GM12878 (cell line): ENCODE results near the gene HIVEP1. TPM values are rescaled to one million over a fixed set of nuclear protein-coding genes. Genes with fewer than 3 reads are reported as not detected.

Experiments used
- ASH2L ChIP-seq: fragments of 300-600, 200-600 bp; sonication (generic); IDR thresholded peaks from 2 replicates; pipeline ENCODE4 v1.6.1; 2017; ENCODE audit warnings: low read depth, mild to moderate bottlenecking, borderline replicate concordance
- BHLHE40 ChIP-seq, 2 experiments: fragments of 450-650 bp in 1 of 2; IDR thresholded peaks; 2 replicates each; pipeline ENCODE4 v1.6.1; 2011 to 2017; ENCODE audit warnings: low read depth in 2 of 2, borderline replicate concordance in 1 of 2, improper control_type of control experiment in 1 of 2, low read length in 1 of 2, mild to moderate bottlenecking in 1 of 2
- CBFB ChIP-seq: IDR thresholded peaks from 2 replicates; pipeline ENCODE4 v1.6.1; 2016; ENCODE audit warnings: antibody characterized with exemption, low read depth
- CEBPB ChIP-seq, 2 experiments: fragments of 150-350 bp in 1 of 2; IDR thresholded peaks; 2 replicates each; pipeline ENCODE4 v1.6.1; 2012 to 2014; ENCODE audit warnings: low read depth in 2 of 2, low read length in 2 of 2, borderline replicate concordance in 1 of 2, inconsistent platforms in 1 of 2
- CHD2 ChIP-seq: IDR thresholded peaks from 2 replicates; pipeline ENCODE4 v1.6.1; 2011; ENCODE audit warnings: low read depth, low read length, improper control_type of control experiment, borderline replicate concordance
- CREB1 ChIP-seq: IDR thresholded peaks from 2 replicates; pipeline ENCODE4 v1.6.1; 2012; ENCODE audit warnings: low read depth, mild to moderate bottlenecking, inconsistent platforms
- DPF2 ChIP-seq: fragments of 450-650 bp; IDR thresholded peaks from 2 replicates; pipeline ENCODE4 v1.6.1; 2017; ENCODE audit warnings: mild to moderate bottlenecking
- ESRRA ChIP-seq: IDR thresholded peaks from 2 replicates; pipeline ENCODE4 v1.6.1; 2012; ENCODE audit warnings: mild to moderate bottlenecking, low read length, improper control_type of control experiment
- ETV6 ChIP-seq, 2 experiments: fragments of 450-650 bp in 1 of 2; IDR thresholded peaks in 1 of 2; conservative IDR thresholded peaks in 1 of 2; 2 replicates each; pipeline ENCODE4 v1.6.1; 2014; ENCODE audit warnings: antibody characterized with exemption in 1 of 2, borderline replicate concordance in 1 of 2, low read depth in 1 of 2, mild to moderate bottlenecking in 1 of 2, moderate library complexity in 1 of 2
- FOXK2 ChIP-seq: fragments of 450-650 bp; IDR thresholded peaks from 2 replicates; pipeline ENCODE4 v1.6.1; 2017; ENCODE audit warnings: mild to moderate bottlenecking, moderate library complexity
- LARP7 ChIP-seq: fragments of 450-650 bp; IDR thresholded peaks from 2 replicates; pipeline ENCODE4 v1.6.1; 2017; ENCODE audit warnings: mild to moderate bottlenecking
- MTA2 ChIP-seq: fragments of 450-650 bp; IDR thresholded peaks from 2 replicates; pipeline ENCODE4 v1.6.1; 2016; ENCODE audit warnings: low read depth, mild to moderate bottlenecking, moderate library complexity
- MYC ChIP-seq: IDR thresholded peaks from 2 replicates; pipeline ENCODE4 v1.6.1; 2011; ENCODE audit warnings: mild to moderate bottlenecking, low read length, moderate library complexity, inconsistent platforms; ENCODE audit not compliant: insufficient read depth, insufficient replicate concordance, insufficient read length, severe bottlenecking
- NFXL1 ChIP-seq: fragments of 450-650 bp; IDR thresholded peaks from 2 replicates; pipeline ENCODE4 v1.6.1; 2017; ENCODE audit warnings: antibody characterized with exemption, mild to moderate bottlenecking, borderline replicate concordance
- NR2C1 ChIP-seq: fragments of 450-650 bp; IDR thresholded peaks from 2 replicates; pipeline ENCODE4 v1.6.1; 2017; ENCODE audit warnings: antibody characterized with exemption, mild to moderate bottlenecking, moderate library complexity
- PAX5 ChIP-seq: IDR thresholded peaks from 2 replicates; pipeline ENCODE4 v1.6.1; 2011; ENCODE audit warnings: low read depth, low read length, borderline replicate concordance
- RCOR1 ChIP-seq: conservative IDR thresholded peaks from 2 replicates; pipeline ENCODE4 v1.6.1; 2012; ENCODE audit warnings: low read depth, low read length, improper control_type of control experiment
- RFX5 ChIP-seq: IDR thresholded peaks from 2 replicates; pipeline ENCODE4 v1.6.1; 2011; ENCODE audit warnings: low read depth, low read length, improper control_type of control experiment
- SPI1 ChIP-seq: IDR thresholded peaks from 2 replicates; pipeline ENCODE4 v1.6.1; 2011; ENCODE audit warnings: low read depth, mild to moderate bottlenecking, low read length, moderate library complexity, borderline replicate concordance; ENCODE audit not compliant: insufficient read depth
- SRF ChIP-seq, 2 experiments: IDR thresholded peaks; 2 replicates each; pipeline ENCODE4 v1.6.1; 2011; ENCODE audit warnings: low read depth in 2 of 2, low read length in 2 of 2, mild to moderate bottlenecking in 1 of 2, moderate library complexity in 1 of 2
- TAF1 ChIP-seq: IDR thresholded peaks from 2 replicates; pipeline ENCODE4 v1.6.1; 2011; ENCODE audit warnings: mild to moderate bottlenecking, low read depth, low read length, borderline replicate concordance
- YBX1 ChIP-seq: fragments of 450-650 bp; IDR thresholded peaks from 2 replicates; pipeline ENCODE4 v1.6.1; 2016; ENCODE audit warnings: antibody characterized with exemption
- ZNF622 ChIP-seq: fragments of 450-650 bp; IDR thresholded peaks from 2 replicates; pipeline ENCODE4 v1.6.1; 2017; ENCODE audit warnings: mild to moderate bottlenecking, inconsistent platforms
- polyA plus RNA-seq, 11 experiments: library from polyadenylated mRNA; depleted of rRNA in 4 of 11; unstranded in 6 of 11; stranded (reverse) in 5 of 11; fragments of >200 nt; fragmentation: Nextera tagmentation in 4 of 11; fragmentation: Illumina TruSeq in 1 of 11; extraction: Ambion mirVana in 4 of 11; extraction: Trizol in 1 of 11; gene quantifications; 1 replicate in 1 of 11; 2 replicates in 10 of 11; pipeline versions ENCODE4 v1.2.1 to v1.2.3, GENCODE V29; 2011 to 2016; ENCODE audit warnings: inconsistent platforms in 2 of 11, missing spikeins in 2 of 11, low read depth in 1 of 11
- total RNA-seq, 4 experiments: library from RNA; depleted of rRNA in 3 of 4; stranded (reverse); fragments of >200 nt in 3 of 4; fragmentation: Illumina TruSeq in 1 of 4; extraction: Trizol in 1 of 4; gene quantifications; 2 replicates each; pipeline versions ENCODE4 v1.2.1 to v1.2.3, GENCODE V29; 2013 to 2021
- TF ChIP-seq, protein P1 (sequence below), 3 experiments: IDR thresholded peaks in 2 of 3; conservative IDR thresholded peaks in 1 of 3; 2 replicates each; pipeline ENCODE4 v1.5.1; 2011; ENCODE audit warnings: low read depth in 3 of 3, low read length in 3 of 3, mild to moderate bottlenecking in 3 of 3, control low read depth in 2 of 3, moderate library complexity in 2 of 3, inconsistent platforms in 1 of 3, mixed read lengths in 1 of 3; ENCODE audit not compliant: control insufficient read depth in 2 of 3, insufficient read depth in 1 of 3; ENCODE audit errors: extremely low read depth in 1 of 3
- TF ChIP-seq, protein P2 (sequence below): fragments of 450-650 bp; IDR thresholded peaks from 2 replicates; pipeline ENCODE4 v1.6.1; 2017; ENCODE audit warnings: low read depth, mild to moderate bottlenecking, moderate library complexity
- TF ChIP-seq, protein P3 (sequence below): IDR thresholded peaks from 2 replicates; pipeline ENCODE4 v1.6.1; 2012; ENCODE audit warnings: low read depth, low read length, improper control_type of control experiment

HIVEP1 gene
- total and polyA plus RNA-seq, 10 of the 15 experiments (the other 5 are each of a cell fraction or from before 2014, with no cell fraction given), result 4.3 to 37.5 (median 21.6) TPM

- TF ChIP-seq MYC, result no peak
- TF ChIP-seq RFX5, result no peak
- TF ChIP-seq YBX1, result no peak
- TF ChIP-seq ETV6 (conservative IDR thresholded peaks at IDR 0.05 in 1 of 2, IDR thresholded peaks at IDR 0.05 in 1 of 2; ENCODE audit: borderline replicate concordance in 1 of 2, low read depth in 1 of 2), result no peak
- TF ChIP-seq, protein P1, sequence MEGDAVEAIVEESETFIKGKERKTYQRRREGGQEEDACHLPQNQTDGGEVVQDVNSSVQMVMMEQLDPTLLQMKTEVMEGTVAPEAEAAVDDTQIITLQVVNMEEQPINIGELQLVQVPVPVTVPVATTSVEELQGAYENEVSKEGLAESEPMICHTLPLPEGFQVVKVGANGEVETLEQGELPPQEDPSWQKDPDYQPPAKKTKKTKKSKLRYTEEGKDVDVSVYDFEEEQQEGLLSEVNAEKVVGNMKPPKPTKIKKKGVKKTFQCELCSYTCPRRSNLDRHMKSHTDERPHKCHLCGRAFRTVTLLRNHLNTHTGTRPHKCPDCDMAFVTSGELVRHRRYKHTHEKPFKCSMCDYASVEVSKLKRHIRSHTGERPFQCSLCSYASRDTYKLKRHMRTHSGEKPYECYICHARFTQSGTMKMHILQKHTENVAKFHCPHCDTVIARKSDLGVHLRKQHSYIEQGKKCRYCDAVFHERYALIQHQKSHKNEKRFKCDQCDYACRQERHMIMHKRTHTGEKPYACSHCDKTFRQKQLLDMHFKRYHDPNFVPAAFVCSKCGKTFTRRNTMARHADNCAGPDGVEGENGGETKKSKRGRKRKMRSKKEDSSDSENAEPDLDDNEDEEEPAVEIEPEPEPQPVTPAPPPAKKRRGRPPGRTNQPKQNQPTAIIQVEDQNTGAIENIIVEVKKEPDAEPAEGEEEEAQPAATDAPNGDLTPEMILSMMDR (IDR thresholded peaks at IDR 0.05 in 2 of 3, conservative IDR thresholded peaks at IDR 0.05 in 1 of 3; ENCODE audit: control insufficient read depth in 2 of 3, extremely low read depth in 1 of 3, insufficient read depth in 1 of 3, low read depth in 3 of 3, low read length in 3 of 3), result no peak
- 0 out of 2 replicates have a peak, but pooled peaks have one; percentile 55 for TF ChIP-seq TAF1
- no peak for TF ChIP-seq RCOR1
- no peak for TF ChIP-seq NFXL1
- TF ChIP-seq ZNF622, result no peak
- no peak for TF ChIP-seq NR2C1
- TF ChIP-seq CHD2, result 0 out of 2 replicates have a peak, but pooled peaks have one; percentile 50
- no peak for TF ChIP-seq ESRRA
- TF ChIP-seq SPI1, result peak; percentile 82
- TF ChIP-seq MTA2, result 0 out of 2 replicates have a peak, but pooled peaks have one; percentile 35
- TF ChIP-seq, protein P2, sequence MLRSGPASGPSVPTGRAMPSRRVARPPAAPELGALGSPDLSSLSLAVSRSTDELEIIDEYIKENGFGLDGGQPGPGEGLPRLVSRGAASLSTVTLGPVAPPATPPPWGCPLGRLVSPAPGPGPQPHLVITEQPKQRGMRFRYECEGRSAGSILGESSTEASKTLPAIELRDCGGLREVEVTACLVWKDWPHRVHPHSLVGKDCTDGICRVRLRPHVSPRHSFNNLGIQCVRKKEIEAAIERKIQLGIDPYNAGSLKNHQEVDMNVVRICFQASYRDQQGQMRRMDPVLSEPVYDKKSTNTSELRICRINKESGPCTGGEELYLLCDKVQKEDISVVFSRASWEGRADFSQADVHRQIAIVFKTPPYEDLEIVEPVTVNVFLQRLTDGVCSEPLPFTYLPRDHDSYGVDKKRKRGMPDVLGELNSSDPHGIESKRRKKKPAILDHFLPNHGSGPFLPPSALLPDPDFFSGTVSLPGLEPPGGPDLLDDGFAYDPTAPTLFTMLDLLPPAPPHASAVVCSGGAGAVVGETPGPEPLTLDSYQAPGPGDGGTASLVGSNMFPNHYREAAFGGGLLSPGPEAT, result no peak
- TF ChIP-seq SRF (IDR thresholded peaks at IDR 0.05; ENCODE audit: low read depth in 2 of 2, low read length in 2 of 2), result no peak
- TF ChIP-seq PAX5, result peak; percentile 65; the same call in 1 of the 2 replicates
- no peak for TF ChIP-seq DPF2
- no peak for TF ChIP-seq CREB1
- TF ChIP-seq, protein P3, sequence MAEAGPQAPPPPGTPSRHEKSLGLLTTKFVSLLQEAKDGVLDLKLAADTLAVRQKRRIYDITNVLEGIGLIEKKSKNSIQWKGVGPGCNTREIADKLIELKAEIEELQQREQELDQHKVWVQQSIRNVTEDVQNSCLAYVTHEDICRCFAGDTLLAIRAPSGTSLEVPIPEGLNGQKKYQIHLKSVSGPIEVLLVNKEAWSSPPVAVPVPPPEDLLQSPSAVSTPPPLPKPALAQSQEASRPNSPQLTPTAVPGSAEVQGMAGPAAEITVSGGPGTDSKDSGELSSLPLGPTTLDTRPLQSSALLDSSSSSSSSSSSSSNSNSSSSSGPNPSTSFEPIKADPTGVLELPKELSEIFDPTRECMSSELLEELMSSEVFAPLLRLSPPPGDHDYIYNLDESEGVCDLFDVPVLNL, result no peak
- TF ChIP-seq ASH2L, result no peak
- no peak for TF ChIP-seq CEBPB (IDR thresholded peaks at IDR 0.05; ENCODE audit: borderline replicate concordance in 1 of 2, low read depth in 2 of 2, low read length in 2 of 2)
- TF ChIP-seq FOXK2, result no peak
- TF ChIP-seq BHLHE40 (IDR thresholded peaks at IDR 0.05; ENCODE audit: borderline replicate concordance in 1 of 2, low read depth in 2 of 2, low read length in 1 of 2), result peak in 1 of 2 experiments; percentile 31; a peak in 2 of 4 replicates
- TF ChIP-seq LARP7, result no peak
- no peak for TF ChIP-seq CBFB
These were observed 37.1 kb downstream of the HIVEP1 start (continued) for GRCh38 chr6:12049165-12049564.
